Fibroblast of villous mesenchyme (primary cell): ENCODE data around the gene PIGO. TPM values are rescaled to one million over a fixed set of nuclear protein-coding genes. Genes with fewer than 3 reads are reported as not detected.

Experiments
- DNase-seq: peaks from one replicate; pipeline ENCODE4 v3.0.0-alpha.2; 2010; ENCODE audit warnings: low read depth
- H3K4me3 ChIP-seq: 2 replicates; pipeline ENCODE4 v1.5.1; 2011; ENCODE audit warnings: low read depth, mild to moderate bottlenecking, low read length
- total RNA-seq: library from RNA; depleted of rRNA; stranded (reverse); fragments of >200 nt; gene quantifications from 2 replicates; pipeline ENCODE4 v1.2.3, GENCODE V29; 2012
- TF ChIP-seq, protein P1 (sequence below): IDR thresholded peaks from 2 replicates; pipeline ENCODE4 v1.5.1; 2012; ENCODE audit warnings: low read depth, mild to moderate bottlenecking, low read length; ENCODE audit not compliant: insufficient read depth

Gene PIGO
- total RNA-seq, 1 donor, result 14.7 TPM

GRCh38 chr9:35057271-35057620 is 39.1 kb downstream of the PIGO start:
- no peak for DNase-seq
- no peak overlapping the region for H3K4me3 ChIP-seq
- TF ChIP-seq, protein P1, sequence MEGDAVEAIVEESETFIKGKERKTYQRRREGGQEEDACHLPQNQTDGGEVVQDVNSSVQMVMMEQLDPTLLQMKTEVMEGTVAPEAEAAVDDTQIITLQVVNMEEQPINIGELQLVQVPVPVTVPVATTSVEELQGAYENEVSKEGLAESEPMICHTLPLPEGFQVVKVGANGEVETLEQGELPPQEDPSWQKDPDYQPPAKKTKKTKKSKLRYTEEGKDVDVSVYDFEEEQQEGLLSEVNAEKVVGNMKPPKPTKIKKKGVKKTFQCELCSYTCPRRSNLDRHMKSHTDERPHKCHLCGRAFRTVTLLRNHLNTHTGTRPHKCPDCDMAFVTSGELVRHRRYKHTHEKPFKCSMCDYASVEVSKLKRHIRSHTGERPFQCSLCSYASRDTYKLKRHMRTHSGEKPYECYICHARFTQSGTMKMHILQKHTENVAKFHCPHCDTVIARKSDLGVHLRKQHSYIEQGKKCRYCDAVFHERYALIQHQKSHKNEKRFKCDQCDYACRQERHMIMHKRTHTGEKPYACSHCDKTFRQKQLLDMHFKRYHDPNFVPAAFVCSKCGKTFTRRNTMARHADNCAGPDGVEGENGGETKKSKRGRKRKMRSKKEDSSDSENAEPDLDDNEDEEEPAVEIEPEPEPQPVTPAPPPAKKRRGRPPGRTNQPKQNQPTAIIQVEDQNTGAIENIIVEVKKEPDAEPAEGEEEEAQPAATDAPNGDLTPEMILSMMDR, result no peak

- no peak for DNase-seq
- TF ChIP-seq, protein P1, result no peak
- H3K4me3 ChIP-seq, result no peak overlapping the region
Measured at GRCh38 chr9:35056571-35057270, 39.7 kb downstream of the PIGO start.

GRCh38 chr9:35054871-35055644 is 41.3 kb downstream of the PIGO start:
- H3K4me3 ChIP-seq, result no peak overlapping the region
- TF ChIP-seq, protein P1, result no peak
- DNase-seq, result no peak

GRCh38 chr9:35054185-35054835 is 42.1 kb downstream of the PIGO start:
- no peak overlapping the region for H3K4me3 ChIP-seq
- TF ChIP-seq, protein P1, result no peak
- no peak for DNase-seq

GRCh38 chr9:35051069-35051967 is 45.1 kb downstream of the PIGO start:
- TF ChIP-seq, protein P1, result peak; percentile 79
- peak; percentile 50 for DNase-seq
- H3K4me3 ChIP-seq, result no peak overlapping the region

DNA sequence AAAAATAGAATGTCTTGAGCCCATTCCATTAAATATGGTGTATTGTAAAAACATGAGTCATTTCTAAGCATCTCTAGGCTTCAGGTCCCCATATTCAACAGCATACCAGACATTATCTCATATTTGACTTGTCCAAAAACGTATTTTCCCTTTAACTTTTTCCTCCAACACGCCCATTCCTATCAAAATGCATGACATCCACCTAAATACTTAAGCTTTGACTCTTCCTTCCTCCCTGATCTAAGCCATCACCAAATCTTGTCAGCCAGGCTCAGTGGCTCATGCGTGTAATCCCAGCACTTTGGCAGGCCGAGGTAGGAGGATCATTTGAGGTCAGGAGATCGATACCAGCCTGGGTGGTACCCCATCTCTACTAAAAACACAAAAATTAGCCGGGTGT is 47.9 kb downstream of the PIGO start:
- no peak for DNase-seq
- H3K4me3 ChIP-seq, result no peak overlapping the region
- TF ChIP-seq, protein P1, result no peak
